ENCODE data around the gene TMEM196.

- TF ChIP-seq CTCF (IDR thresholded peaks at IDR 0.05) = no peak
- no peak for TF ChIP-seq POLR2A (IDR thresholded peaks at IDR 0.05)
- TF ChIP-seq POLR2AphosphoS5 (IDR thresholded peaks at IDR 0.05) = no peak
- TF ChIP-seq EP300 (IDR thresholded peaks at IDR 0.05) = no peak
These were observed 82.7 kb downstream of the TMEM196 start for GRCh38 chr7:19690736-19691135.

Data from upper lobe of left lung (tissue), 4 donors.